K562 (cell line): ENCODE measurements around the gene SNTG2. TPM values are rescaled to one million over a fixed set of nuclear protein-coding genes. Genes with fewer than 3 reads are reported as not detected.

Experiments
- ATAC-seq: fragments of 200-7000 bp; cut with Tn5 transposase; 3 replicates; pipeline ENCODE4 v1.9.1; 2020; ENCODE audit warnings: moderate library complexity
- BruUV-seq: library from RNA; stranded (reverse); fragments of 400-500 nt; replicated peaks from 2 replicates; lab custom pipeline; 2021; lab: Mats Ljungman, UMichigan
- CTCF ChIA-PET: fragments of 300-600 bp; formaldehyde crosslinking; extraction: SDS; loops from one replicate; lab custom pipeline; 2021; ENCODE audit warnings: low intra/inter-chr PET ratio; lab: Yijun Ruan, JAX
- POLR2A ChIA-PET: fragments of 300-600, 350-650 bp; sonication (Branson Sonifier 250); formaldehyde crosslinking; extraction: SDS; loops from one replicate; lab custom pipeline; 2021; ENCODE audit warnings: antibody characterized with exemption, inconsistent platforms; lab: Yijun Ruan, JAX
- DNase-seq, 4 experiments: peaks; one replicate each; pipeline versions ENCODE4 v3.0.0 to v3.0.0-alpha.2; 2011 to 2018; ENCODE audit warnings: low spot score in 3 of 4, mixed read lengths in 3 of 4; ENCODE audit errors: extremely low read depth in 1 of 4
- FAIRE-seq: peaks from 2 replicates; lab custom pipeline; 2011; peaks lifted over from hg19 to GRCh38; lab: Jason Lieb, UNC
- H2AFZ ChIP-seq: 2 replicates; pipeline ENCODE4 v1.6.0; 2011; ENCODE audit warnings: low read depth, low read length, control low read depth, inconsistent platforms
- H3K27ac ChIP-seq: fragments of 200-600 bp; 3 replicates; pipeline ENCODE4 v1.8.0; 2011; ENCODE audit warnings: low read depth, mild to moderate bottlenecking, control low read depth, inconsistent platforms, low read length, moderate library complexity, mixed read lengths; ENCODE audit errors: extremely low read depth
- H3K27me3 ChIP-seq, 2 experiments: fragments of 300-600 bp in 1 of 2; 2 replicates in 1 of 2; 3 replicates in 1 of 2; pipeline versions ENCODE4 v1.6.0 to v1.8.0; 2011; ENCODE audit warnings: inconsistent platforms in 2 of 2, low read length in 2 of 2, mild to moderate bottlenecking in 1 of 2, mixed read lengths in 1 of 2, moderate library complexity in 1 of 2; ENCODE audit not compliant: control insufficient read depth in 2 of 2, insufficient read depth in 2 of 2
- H3K36me3 ChIP-seq: fragments of 300-600 bp; 3 replicates; pipeline ENCODE4 v1.8.0; 2011; ENCODE audit warnings: mild to moderate bottlenecking, low read length, inconsistent platforms; ENCODE audit not compliant: control insufficient read depth, insufficient read depth
- H3K4me1 ChIP-seq, 2 experiments: fragments of 200-600 bp in 1 of 2; replicated peaks in 1 of 2; 2 replicates in 1 of 2; 3 replicates in 1 of 2; pipeline versions ENCODE4 v1.5.1 to v1.8.0; 2011; ENCODE audit warnings: inconsistent platforms in 2 of 2, low read length in 2 of 2, mild to moderate bottlenecking in 1 of 2, mixed read lengths in 1 of 2, moderate library complexity in 1 of 2; ENCODE audit not compliant: control insufficient read depth in 2 of 2, insufficient read depth in 2 of 2
- H3K4me2 ChIP-seq: 2 replicates; pipeline ENCODE4 v1.6.1; 2011; ENCODE audit warnings: low read length, control low read depth, inconsistent platforms, mixed read lengths; ENCODE audit not compliant: insufficient read depth
- H3K4me3 ChIP-seq: fragments of 200-600 bp; sonication (generic), shearing (Covaris generic); 2 replicates; pipeline ENCODE4 v1.5.1; 2016; ENCODE audit warnings: control low read depth, inconsistent platforms
- H3K79me2 ChIP-seq: fragments of 200-600 bp; 3 replicates; pipeline ENCODE4 v1.8.0; 2011; ENCODE audit warnings: low read length, inconsistent platforms; ENCODE audit not compliant: control insufficient read depth, insufficient read depth
- H3K9ac ChIP-seq, 2 experiments: 2 replicates each; pipeline versions ENCODE4 v1.6.0 to v1.6.1; 2011; ENCODE audit warnings: low read depth in 2 of 2, low read length in 2 of 2, control low read depth in 1 of 2, inconsistent platforms in 1 of 2, mild to moderate bottlenecking in 1 of 2, mixed read lengths in 1 of 2; ENCODE audit not compliant: insufficient read depth in 1 of 2
- H3K9me1 ChIP-seq: one replicate; pipeline ENCODE4 v1.6.0; 2011; ENCODE audit warnings: inconsistent platforms, mild to moderate bottlenecking, low read length, moderate library complexity; ENCODE audit not compliant: control insufficient read depth, insufficient read depth
- H3K9me3 ChIP-seq: replicated peaks from 2 replicates; pipeline ENCODE4 v1.5.1; 2011; ENCODE audit warnings: low read depth, low read length, inconsistent platforms; ENCODE audit not compliant: control insufficient read depth, insufficient read depth
- H4K20me1 ChIP-seq: replicated peaks from 2 replicates; pipeline ENCODE4 v1.6.1; 2011; ENCODE audit warnings: low read length, inconsistent platforms, mixed read lengths; ENCODE audit not compliant: control insufficient read depth, insufficient read depth
- BRF1 ChIP-seq: IDR thresholded peaks from 3 replicates; pipeline ENCODE4 v1.6.1; 2011; ENCODE audit warnings: borderline replicate concordance, mild to moderate bottlenecking; ENCODE audit not compliant: insufficient read length; ENCODE audit errors: extremely low read depth
- CHD7 ChIP-seq: fragments of 200-600 bp; sonication (generic); IDR thresholded peaks from one replicate; pipeline ENCODE4 v1.6.1; 2012; ENCODE audit warnings: mild to moderate bottlenecking, low read depth, low read length, inconsistent platforms
- GABPA ChIP-seq: fragments of 200-800 bp; sonication (Bioruptor generic); conservative IDR thresholded peaks from 2 replicates; pipeline ENCODE4 v1.6.1; 2016; ENCODE audit warnings: low read depth, missing genetic modification characterization, missing compliant biosample characterization
- HNRNPK ChIP-seq: fragments of 200-400 bp; formaldehyde crosslinking; IDR thresholded peaks from one replicate; pipeline ENCODE4 v1.6.1; 2018; ENCODE audit warnings: mild to moderate bottlenecking, low read depth, low read length; ENCODE audit not compliant: poor library complexity, severe bottlenecking
- MCM5 ChIP-seq: fragments of 450-650 bp; IDR thresholded peaks from 2 replicates; pipeline ENCODE4 v1.6.1; 2016; ENCODE audit warnings: low read depth
- MITF ChIP-seq: IDR thresholded peaks from 2 replicates; pipeline ENCODE4 v1.6.1; 2014; ENCODE audit warnings: antibody characterized with exemption
- POLR3A ChIP-seq: IDR thresholded peaks from 2 replicates; pipeline ENCODE4 v1.6.1; 2011; ENCODE audit warnings: borderline replicate concordance, mild to moderate bottlenecking, moderate library complexity; ENCODE audit not compliant: insufficient read length, insufficient read depth; ENCODE audit errors: extremely low read depth
- RBBP5 ChIP-seq: fragments of 200-600 bp; sonication (generic); IDR thresholded peaks from 2 replicates; pipeline ENCODE4 v1.6.1; 2012; ENCODE audit warnings: borderline replicate concordance, mild to moderate bottlenecking, low read length, control low read depth, inconsistent platforms; ENCODE audit not compliant: insufficient read depth, poor library complexity, severe bottlenecking
- ZNF146 ChIP-seq: IDR thresholded peaks from one replicate; pipeline ENCODE4 v1.6.1; 2018; ENCODE audit warnings: missing compliant biosample characterization; ENCODE audit not compliant: unreplicated experiment
- WGBS: fragments of 100-300 bp; shearing (Covaris generic); methylation state at CpG from one replicate; pipeline ENCODE4 v1.1.6; 2016; ENCODE audit warnings: low coverage, mixed read lengths; ENCODE audit not compliant: insufficient coverage; ENCODE audit errors: missing lambda C conversion rate; 5-methylcytosine and 5-hydroxymethylcytosine counted together
- in situ Hi-C: fragments of 300-500 bp; cut with MboI; formaldehyde crosslinking; loops from 4 replicates; pipeline ENCODE4 v1.15.0; 2018; ENCODE audit warnings: inconsistent platforms, mixed read lengths
- intact Hi-C: fragments of 100-400 bp; cut with micrococcal nuclease; formaldehyde crosslinking; loops from 2 replicates; pipeline ENCODE4 v1.14.2; 2022
- polyA plus RNA-seq, 8 experiments: library from polyadenylated mRNA; depleted of rRNA in 4 of 8; stranded (reverse) in 5 of 8; unstranded in 3 of 8; fragments of >200 nt; fragmentation: Nextera tagmentation in 2 of 8; fragmentation: Illumina TruSeq in 1 of 8; extraction: Ambion mirVana in 2 of 8; extraction: Trizol in 1 of 8; gene quantifications; 2 replicates each; pipeline versions ENCODE4 v1.2.1 to v1.2.3, GENCODE V29; 2011 to 2014; ENCODE audit warnings: inconsistent platforms in 1 of 8, missing spikeins in 1 of 8
- total RNA-seq, 7 experiments: library from RNA; depleted of rRNA in 6 of 7; stranded (reverse); fragments of >200 nt in 6 of 7; fragmentation: Illumina TruSeq in 2 of 7; extraction: Trizol in 2 of 7; gene quantifications; 2 replicates each; pipeline versions ENCODE4 v1.2.1 to v1.2.3, GENCODE V29; 2011 to 2021; ENCODE audit warnings: low replicate concordance in 1 of 7

SNTG2 gene
- total and polyA plus RNA-seq, 9 of the 15 experiments (the other 6 are each of a cell fraction or from before 2014, with no cell fraction given): not detected

- Histone ChIP-seq H3K9me3 (no peaks in the 10 kb centered on the region), H3K79me2 (no peaks in the 10 kb centered on the region), H3K4me1 (no peaks in the 10 kb centered on the region), H2AFZ (no peak overlapping the region), H3K9me1 (no peaks in the 10 kb centered on the region), H3K27ac (no peak overlapping the region), H3K4me2 (no peak overlapping the region), H3K9ac (no peak overlapping the region), H3K36me3 (no peaks in the 10 kb centered on the region), H3K4me3 (no peak overlapping the region), H3K27me3 (peaks cover 6 to 43% of the 10 kb centered on the region in 2 experiments; a peak in 4 of 5 replicates), H4K20me1 (no peaks in the 10 kb centered on the region)
- no peak for ATAC-seq
- no peak for FAIRE-seq
- intact Hi-C loops: no loop called here
- 0% methylated on average over 6 of the region's 6 CpGs for WGBS
- ChIA-PET CTCF (no interaction called here), POLR2A (interaction anchor here (0.7 kb wide), 1 partner anchor 17 kb away, joined by 3 read pairs; no protein-coding TSS in a partner anchor)
- no peak for DNase-seq
- in situ Hi-C loops: no loop called here
- no TSS peak for BruUV-seq
- TF ChIP-seq POLR3A (no peak), MCM5 (no peak), MITF (no peak), CHD7 (no peak), BRF1 (no peak), RBBP5 (no peak), ZNF146 (CRISPR knock-in tag) (no peak), HNRNPK (no peak), GABPA (tag) (no peak)
These were observed 426.8 kb downstream of the SNTG2 start for GRCh38 chr2:1377473-1377872.
